Measurements from ENCODE around the gene SF3B3. TPM values are rescaled to one million over a fixed set of nuclear protein-coding genes. Genes with fewer than 3 reads are reported as not detected.

The SF3B3 gene
- polyA plus RNA-seq, 1 donor (not counting 4 experiments of a cell fraction or from before 2014, with no cell fraction given) = 142 TPM

- no peak overlapping the region for H3K4me2 ChIP-seq (ENCODE audit: control insufficient read depth, extremely low read depth, insufficient read depth, low read depth, low read length)
- DNase-seq (ENCODE audit: low read depth, low spot score) (no peak), FAIRE-seq (no peak)
- H3K27me3 ChIP-seq (ENCODE audit: control insufficient read depth, extremely low read depth, insufficient read depth, low read length) = no peaks in the 10 kb centered on the region
- H3K27ac ChIP-seq (ENCODE audit: control insufficient read depth, insufficient read depth, low read length) = no peak overlapping the region
- H3K4me1 ChIP-seq (ENCODE audit: control insufficient read depth, extremely low read depth, insufficient read depth, low read length) = peaks cover 60% of the 10 kb centered on the region
- H3K4me3 ChIP-seq (ENCODE audit: control insufficient read depth in 2 of 3, extremely low read depth in 1 of 3, insufficient read depth in 2 of 3, low read depth in 1 of 3, low read length in 3 of 3) = no peak overlapping the region
- no peaks in the 10 kb centered on the region for H3K79me2 ChIP-seq (ENCODE audit: control insufficient read depth, insufficient read depth, low read length)
- no peak for TF ChIP-seq EZH2 (IDR thresholded peaks at IDR 0.05; ENCODE audit: low read length)
- TF ChIP-seq, protein P1, sequence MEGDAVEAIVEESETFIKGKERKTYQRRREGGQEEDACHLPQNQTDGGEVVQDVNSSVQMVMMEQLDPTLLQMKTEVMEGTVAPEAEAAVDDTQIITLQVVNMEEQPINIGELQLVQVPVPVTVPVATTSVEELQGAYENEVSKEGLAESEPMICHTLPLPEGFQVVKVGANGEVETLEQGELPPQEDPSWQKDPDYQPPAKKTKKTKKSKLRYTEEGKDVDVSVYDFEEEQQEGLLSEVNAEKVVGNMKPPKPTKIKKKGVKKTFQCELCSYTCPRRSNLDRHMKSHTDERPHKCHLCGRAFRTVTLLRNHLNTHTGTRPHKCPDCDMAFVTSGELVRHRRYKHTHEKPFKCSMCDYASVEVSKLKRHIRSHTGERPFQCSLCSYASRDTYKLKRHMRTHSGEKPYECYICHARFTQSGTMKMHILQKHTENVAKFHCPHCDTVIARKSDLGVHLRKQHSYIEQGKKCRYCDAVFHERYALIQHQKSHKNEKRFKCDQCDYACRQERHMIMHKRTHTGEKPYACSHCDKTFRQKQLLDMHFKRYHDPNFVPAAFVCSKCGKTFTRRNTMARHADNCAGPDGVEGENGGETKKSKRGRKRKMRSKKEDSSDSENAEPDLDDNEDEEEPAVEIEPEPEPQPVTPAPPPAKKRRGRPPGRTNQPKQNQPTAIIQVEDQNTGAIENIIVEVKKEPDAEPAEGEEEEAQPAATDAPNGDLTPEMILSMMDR (optimal IDR thresholded peaks at IDR 0.05 in 1 of 3, IDR thresholded peaks at IDR 0.05 in 1 of 3, conservative IDR thresholded peaks at IDR 0.05 in 1 of 3; ENCODE audit: extremely low read depth in 1 of 3, insufficient read depth in 2 of 3, low read length in 3 of 3) = no peak
- H3K9me1 ChIP-seq (ENCODE audit: control insufficient read depth, extremely low read depth, insufficient read depth, low read length) = no peaks in the 10 kb centered on the region
- H3K9ac ChIP-seq (ENCODE audit: control insufficient read depth, extremely low read depth, insufficient read depth, low read length) = no peak overlapping the region
- no peaks in the 10 kb centered on the region for H4K20me1 ChIP-seq (ENCODE audit: control insufficient read depth, extremely low read depth, insufficient read depth, low read length)
- no peak overlapping the region for H2AFZ ChIP-seq (ENCODE audit: control insufficient read depth, low read length)
- peaks cover 14 to 25% of the 10 kb centered on the region in 2 experiments for H3K36me3 ChIP-seq (ENCODE audit: control insufficient read depth in 2 of 2, extremely low read depth in 1 of 2, insufficient read depth in 2 of 2, low read length in 2 of 2)
- no peaks in the 10 kb centered on the region for H3K9me3 ChIP-seq (ENCODE audit: control insufficient read depth, low read depth, low read length)
- dilution Hi-C loops (cut with MboI; ENCODE audit: extremely low pct_ligation_motif_present, low sequenced_read_pairs) = no loop called here
Observed at GRCh38 chr16:70480127-70481105, 43.2 kb upstream of the SF3B3 start.

GRCh38 chr16:70481929-70482536 lies 41.6 kb upstream of the SF3B3 start:
- Histone ChIP-seq H3K4me1 (ENCODE audit: control insufficient read depth, extremely low read depth, insufficient read depth, low read length) (peaks cover 44% of the 10 kb centered on the region), H2AFZ (ENCODE audit: control insufficient read depth, low read length) (no peak overlapping the region), H3K27me3 (ENCODE audit: control insufficient read depth, extremely low read depth, insufficient read depth, low read length) (no peaks in the 10 kb centered on the region), H3K9me1 (ENCODE audit: control insufficient read depth, extremely low read depth, insufficient read depth, low read length) (no peaks in the 10 kb centered on the region), H3K36me3 (ENCODE audit: control insufficient read depth in 2 of 2, extremely low read depth in 1 of 2, insufficient read depth in 2 of 2, low read length in 2 of 2) (peaks cover 14 to 27% of the 10 kb centered on the region in 2 experiments), H3K79me2 (ENCODE audit: control insufficient read depth, insufficient read depth, low read length) (no peaks in the 10 kb centered on the region), H3K27ac (ENCODE audit: control insufficient read depth, insufficient read depth, low read length) (peak overlapping the region; percentile 26), H3K9me3 (ENCODE audit: control insufficient read depth, low read depth, low read length) (no peaks in the 10 kb centered on the region), H3K4me2 (ENCODE audit: control insufficient read depth, extremely low read depth, insufficient read depth, low read depth, low read length) (peak overlapping the region; percentile 27), H4K20me1 (ENCODE audit: control insufficient read depth, extremely low read depth, insufficient read depth, low read length) (no peaks in the 10 kb centered on the region), H3K4me3 (ENCODE audit: control insufficient read depth in 2 of 3, extremely low read depth in 1 of 3, insufficient read depth in 2 of 3, low read depth in 1 of 3, low read length in 3 of 3) (no peak overlapping the region), H3K9ac (ENCODE audit: control insufficient read depth, extremely low read depth, insufficient read depth, low read length) (no peak overlapping the region)
- peak; percentile 93 for FAIRE-seq
- no peak for DNase-seq (ENCODE audit: low read depth, low spot score)
- no peak for TF ChIP-seq EZH2 (IDR thresholded peaks at IDR 0.05; ENCODE audit: low read length)
- TF ChIP-seq, protein P1 (optimal IDR thresholded peaks at IDR 0.05 in 1 of 3, IDR thresholded peaks at IDR 0.05 in 1 of 3, conservative IDR thresholded peaks at IDR 0.05 in 1 of 3; ENCODE audit: extremely low read depth in 1 of 3, insufficient read depth in 2 of 3, low read length in 3 of 3) = no peak
- dilution Hi-C loops (cut with MboI; ENCODE audit: extremely low pct_ligation_motif_present, low sequenced_read_pairs) = no loop called here
